Prostate gland (tissue), 2 donors: ENCODE data around the gene KAZN. TPM values are rescaled to one million over a fixed set of nuclear protein-coding genes. Genes with fewer than 3 reads are reported as not detected.

Source experiments
- DNase-seq: peaks from one replicate; pipeline ENCODE4 v3.0.0-alpha.2; 2019; ENCODE audit warnings: low spot score
- H3K27ac ChIP-seq, 2 donors: fragments of 200-600 bp; sonication (generic); 2 replicates each; pipeline ENCODE4 v1.5.1; 2017 to 2019
- H3K27me3 ChIP-seq: fragments of 200-600 bp; sonication (generic); replicated peaks from 2 replicates; pipeline ENCODE4 v1.5.1; 2019; ENCODE audit not compliant: insufficient read depth
- H3K36me3 ChIP-seq, 2 donors: fragments of 200-600 bp; sonication (generic); 1 replicate in 1 of 2; 2 replicates in 1 of 2; pipeline versions ENCODE4 v1.5.1 to v1.8.1; 2017 to 2019
- H3K4me1 ChIP-seq: fragments of 200-600 bp; sonication (generic); replicated peaks from 2 replicates; pipeline ENCODE4 v1.5.1; 2019
- H3K4me3 ChIP-seq, 2 donors: fragments of 200-600 bp; sonication (generic); 2 replicates each; pipeline ENCODE4 v1.5.1; 2017 to 2019
- H3K9me3 ChIP-seq: fragments of 200-600 bp; sonication (generic); 2 replicates; pipeline ENCODE4 v1.5.1; 2017
- POLR2A ChIP-seq: fragments of 450-650 bp; IDR thresholded peaks from one replicate; pipeline ENCODE4 v1.6.1; 2016; ENCODE audit warnings: antibody characterized with exemption, mild to moderate bottlenecking
- POLR2AphosphoS5 ChIP-seq: sonication (generic); formaldehyde crosslinking; IDR thresholded peaks from one replicate; pipeline ENCODE4 v1.6.1; 2017; ENCODE audit warnings: antibody characterized with exemption
- WGBS: methylation state at CpG from one replicate; pipeline ENCODE4 v1.1.5; 2018; 5-methylcytosine and 5-hydroxymethylcytosine counted together
- intact Hi-C: fragments of 100-400 bp; cut with DNase I; formaldehyde crosslinking; loops from one replicate; pipeline ENCODE4 v1.14.2; 2022
- total RNA-seq, 2 donors: library from RNA; depleted of rRNA; stranded (reverse); fragments of >200 nt; gene quantifications; one replicate each; pipeline ENCODE4 v1.1.0, GENCODE V29; 2016
- TF ChIP-seq, protein P1 (sequence below), 4 experiments: fragments of 200-600 bp in 2 of 4; fragments of 450-650 bp in 2 of 4; sonication (generic) in 2 of 4; IDR thresholded peaks; 1 replicate in 3 of 4; 2 replicates in 1 of 4; pipeline ENCODE4 v1.5.1; 2016 to 2019; ENCODE audit warnings: antibody characterized with exemption in 4 of 4, mild to moderate bottlenecking in 2 of 4, moderate library complexity in 2 of 4

Gene KAZN
- total RNA-seq, 2 donors from 2014 or later, result 8.3 to 12.7 TPM

DNA sequence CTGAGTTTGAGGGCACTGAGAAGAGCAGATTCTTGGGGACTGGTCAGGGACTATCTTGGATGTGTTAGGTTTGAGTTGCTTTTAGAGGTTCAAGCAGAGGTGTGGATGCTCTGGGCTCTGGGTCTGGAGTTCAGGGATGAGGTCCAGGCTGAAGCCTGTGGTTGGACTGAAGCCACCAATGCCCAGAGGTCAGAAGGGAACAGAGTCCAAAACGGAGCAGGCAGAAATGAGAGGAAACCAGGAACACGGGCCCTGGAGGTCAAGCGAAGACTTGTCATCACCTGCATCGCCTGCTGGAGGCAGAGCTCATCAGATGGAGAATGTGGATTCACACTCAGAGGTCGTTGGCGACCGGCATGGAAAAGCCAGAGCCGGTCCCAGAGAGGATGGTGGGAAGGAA, 425.5 kb downstream of the KAZN start:
- no peak for DNase-seq
- no peaks in the 10 kb centered on the region for H3K4me1 ChIP-seq
- intact Hi-C loops, result no loop called here
- TF ChIP-seq POLR2A (no peak), POLR2AphosphoS5 (no peak)
- TF ChIP-seq, protein P1, sequence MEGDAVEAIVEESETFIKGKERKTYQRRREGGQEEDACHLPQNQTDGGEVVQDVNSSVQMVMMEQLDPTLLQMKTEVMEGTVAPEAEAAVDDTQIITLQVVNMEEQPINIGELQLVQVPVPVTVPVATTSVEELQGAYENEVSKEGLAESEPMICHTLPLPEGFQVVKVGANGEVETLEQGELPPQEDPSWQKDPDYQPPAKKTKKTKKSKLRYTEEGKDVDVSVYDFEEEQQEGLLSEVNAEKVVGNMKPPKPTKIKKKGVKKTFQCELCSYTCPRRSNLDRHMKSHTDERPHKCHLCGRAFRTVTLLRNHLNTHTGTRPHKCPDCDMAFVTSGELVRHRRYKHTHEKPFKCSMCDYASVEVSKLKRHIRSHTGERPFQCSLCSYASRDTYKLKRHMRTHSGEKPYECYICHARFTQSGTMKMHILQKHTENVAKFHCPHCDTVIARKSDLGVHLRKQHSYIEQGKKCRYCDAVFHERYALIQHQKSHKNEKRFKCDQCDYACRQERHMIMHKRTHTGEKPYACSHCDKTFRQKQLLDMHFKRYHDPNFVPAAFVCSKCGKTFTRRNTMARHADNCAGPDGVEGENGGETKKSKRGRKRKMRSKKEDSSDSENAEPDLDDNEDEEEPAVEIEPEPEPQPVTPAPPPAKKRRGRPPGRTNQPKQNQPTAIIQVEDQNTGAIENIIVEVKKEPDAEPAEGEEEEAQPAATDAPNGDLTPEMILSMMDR (IDR thresholded peaks at IDR 0.05), result no peak
- no peak overlapping the region for H3K27ac ChIP-seq
- no peaks in the 10 kb centered on the region for H3K9me3 ChIP-seq
- 87% methylated on average over 8 of the region's 8 CpGs for WGBS
- H3K4me3 ChIP-seq, result no peak overlapping the region
- no peaks in the 10 kb centered on the region for H3K27me3 ChIP-seq
- no peaks in the 10 kb centered on the region for H3K36me3 ChIP-seq

DNA sequence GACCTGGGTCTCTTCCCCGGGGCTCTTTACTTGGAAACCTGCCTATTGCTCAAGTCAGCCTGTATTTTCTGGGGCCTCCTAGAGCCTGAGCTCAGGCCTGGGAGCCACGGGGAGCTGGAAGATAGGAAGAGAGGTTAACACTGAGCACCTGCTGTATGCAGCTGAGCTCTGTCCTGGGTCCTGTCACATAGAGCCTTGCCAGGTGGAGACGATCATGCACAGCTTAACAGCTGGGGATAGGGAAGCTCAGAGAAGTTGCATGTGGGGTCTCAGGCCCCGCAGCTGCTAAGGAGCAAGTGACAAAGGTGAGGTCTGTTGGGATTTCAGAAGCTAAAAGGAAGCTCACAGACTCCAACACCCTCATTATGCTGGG, 427.6 kb downstream of the KAZN start:
- DNase-seq, result no peak
- intact Hi-C loops, result no loop called here
- no peaks in the 10 kb centered on the region for H3K36me3 ChIP-seq
- H3K9me3 ChIP-seq, result no peaks in the 10 kb centered on the region
- no peaks in the 10 kb centered on the region for H3K4me1 ChIP-seq
- TF ChIP-seq, protein P1 (IDR thresholded peaks at IDR 0.05), result no peak
- TF ChIP-seq POLR2AphosphoS5 (no peak), POLR2A (no peak)
- no peaks in the 10 kb centered on the region for H3K27me3 ChIP-seq
- WGBS, result 62% methylated on average over 4 of the region's 4 CpGs
- H3K27ac ChIP-seq, result no peak overlapping the region
- no peak overlapping the region for H3K4me3 ChIP-seq

DNA sequence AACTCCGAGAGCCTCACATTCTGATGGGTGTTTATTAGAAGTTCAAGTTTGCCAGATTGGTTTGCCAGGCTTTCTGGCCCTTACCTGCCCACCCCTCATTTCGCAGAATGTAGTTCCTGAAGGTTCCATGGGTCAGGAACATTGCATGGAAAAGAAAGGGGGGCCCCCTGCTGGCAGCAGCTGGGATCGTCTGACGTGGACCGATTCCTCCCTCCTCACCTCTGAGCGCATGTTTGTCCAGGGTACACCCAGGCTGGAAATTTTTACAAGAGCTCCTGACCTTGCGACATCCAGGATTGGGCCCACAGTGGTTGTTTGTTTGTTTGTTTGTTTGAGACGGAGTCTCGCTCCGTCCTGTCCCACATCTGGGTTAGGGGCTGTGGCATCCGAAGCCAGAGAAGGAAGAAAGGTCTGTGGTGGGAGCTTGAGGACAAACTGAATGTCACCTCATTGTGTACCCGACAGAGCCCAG, 429.1 kb downstream of the KAZN start:
- WGBS, result 43% methylated on average over 12 of the region's 12 CpGs
- no peaks in the 10 kb centered on the region for H3K9me3 ChIP-seq
- peak; percentile 50 for DNase-seq
- H3K27me3 ChIP-seq, result no peaks in the 10 kb centered on the region
- TF ChIP-seq, protein P1 (IDR thresholded peaks at IDR 0.05), result peak; percentile 64 to 91 (median 89)
- no peak for TF ChIP-seq POLR2A
- H3K4me1 ChIP-seq, result no peaks in the 10 kb centered on the region
- H3K36me3 ChIP-seq, result no peaks in the 10 kb centered on the region
- H3K4me3 ChIP-seq, result no peak overlapping the region
- H3K27ac ChIP-seq, result no peak overlapping the region
- intact Hi-C loops, result no loop called here

DNA sequence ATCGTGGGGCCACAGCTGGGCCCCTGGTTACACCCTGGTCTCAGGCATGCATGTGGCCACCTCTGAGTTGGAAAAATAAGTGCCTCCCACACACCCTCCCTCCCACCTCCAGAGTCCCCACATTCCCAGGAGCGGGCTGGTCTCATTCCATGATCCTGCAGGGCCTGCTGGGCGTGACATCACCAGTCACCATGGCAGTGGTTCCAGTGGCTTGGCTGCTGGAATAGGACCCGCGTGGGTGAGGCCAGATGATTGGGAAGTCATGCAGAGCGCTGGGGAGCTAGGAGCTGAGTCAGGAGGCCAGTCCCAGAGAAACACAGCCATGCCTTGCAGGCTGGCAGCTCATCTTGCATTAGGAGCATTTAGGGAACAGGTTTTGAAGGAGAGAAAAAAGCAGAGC, 429.6 kb downstream of the KAZN start:
- H3K4me3 ChIP-seq, result no peak overlapping the region
- H3K4me1 ChIP-seq, result no peaks in the 10 kb centered on the region
- TF ChIP-seq POLR2A (no peak), POLR2AphosphoS5 (no peak)
- TF ChIP-seq, protein P1 (IDR thresholded peaks at IDR 0.05), result no peak
- WGBS, result 63% methylated on average over 6 of the region's 6 CpGs
- intact Hi-C loops, result loop anchor here (2.0 kb wide), 1 partner anchor 103 kb away; no protein-coding TSS in a partner anchor
- H3K27ac ChIP-seq, result no peak overlapping the region
- DNase-seq, result no peak
- H3K9me3 ChIP-seq, result no peaks in the 10 kb centered on the region
- H3K36me3 ChIP-seq, result no peaks in the 10 kb centered on the region
- no peaks in the 10 kb centered on the region for H3K27me3 ChIP-seq

DNA sequence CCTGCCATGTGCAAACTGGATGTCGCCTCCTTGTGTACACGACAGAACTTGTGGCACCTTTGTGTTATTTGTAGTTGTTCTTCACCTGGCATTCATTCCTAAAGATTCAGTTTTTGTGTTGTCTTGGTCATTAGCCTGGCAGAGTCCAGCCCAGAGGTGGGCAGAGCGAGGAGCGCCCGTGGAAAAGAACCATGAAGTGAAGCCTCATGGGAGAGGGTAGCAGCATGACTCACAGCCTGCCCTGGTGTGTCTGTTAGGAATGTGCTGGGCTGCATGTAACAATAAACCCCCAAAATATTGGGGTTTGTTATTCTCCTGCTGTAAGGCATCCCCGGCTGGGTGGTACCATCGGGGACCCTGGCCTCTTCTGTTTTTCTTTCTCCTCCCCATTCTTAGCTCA, 430.1 kb downstream of the KAZN start:
- no peaks in the 10 kb centered on the region for H3K36me3 ChIP-seq
- 90% methylated on average over 7 of the region's 7 CpGs for WGBS
- H3K4me3 ChIP-seq, result no peak overlapping the region
- no peak overlapping the region for H3K27ac ChIP-seq
- no peak for DNase-seq
- TF ChIP-seq POLR2A, result no peak
- TF ChIP-seq, protein P1 (IDR thresholded peaks at IDR 0.05), result no peak
- no peak for TF ChIP-seq POLR2AphosphoS5
- H3K4me1 ChIP-seq, result no peaks in the 10 kb centered on the region
- H3K9me3 ChIP-seq, result no peaks in the 10 kb centered on the region
- intact Hi-C loops, result loop anchor here (2.0 kb wide), 1 partner anchor 104 kb away; no protein-coding TSS in a partner anchor
- no peaks in the 10 kb centered on the region for H3K27me3 ChIP-seq
